ENCODE results near the gene FBXL15. TPM values are rescaled to one million over a fixed set of nuclear protein-coding genes. Genes with fewer than 3 reads are reported as not detected.

FBXL15 gene
- total and polyA plus RNA-seq, 2 donors (not counting 1 experiment from before 2014, with no cell fraction given) = 15.5 to 20.7 TPM

- no peak overlapping the region for H3K4me3 ChIP-seq (ENCODE audit: control extremely low read depth in 1 of 5, extremely low read depth in 1 of 5, insufficient read depth in 1 of 5, low read depth in 2 of 5, low read length in 4 of 5)
- Mint-ChIP-seq H3K27me3 (no peaks in the 10 kb centered on the region), H3K4me3 (no peak overlapping the region), H3K4me1 (no peaks in the 10 kb centered on the region), H3K9me3 (ENCODE audit: insufficient read depth) (no peaks in the 10 kb centered on the region), H3K27ac (no peak overlapping the region)
- intact Hi-C loops (cut with micrococcal nuclease) = no loop called here
- no peaks in the 10 kb centered on the region for H3K4me1 ChIP-seq (ENCODE audit: control insufficient read depth in 2 of 2, insufficient read depth in 2 of 2, low read length in 2 of 2)
- ChIA-PET CTCF (interaction anchor here (1.0 to 1.5 kb wide), 2 partner anchors 9 to 370 kb away, joined by 3 to 4 read pairs; no protein-coding TSS in a partner anchor), POLR2A (no interaction called here)
- no peaks in the 10 kb centered on the region for H3K79me2 ChIP-seq (ENCODE audit: control insufficient read depth, insufficient read depth, low read length)
- no peak overlapping the region for H2AFZ ChIP-seq (ENCODE audit: insufficient read depth, low read depth, low read length, poor library complexity, severe bottlenecking)
- H4K20me1 ChIP-seq (ENCODE audit: control insufficient read depth, insufficient read depth, low read length, poor library complexity, severe bottlenecking) = no peaks in the 10 kb centered on the region
- no peak for ATAC-seq (ENCODE audit: low read depth)
- no peak overlapping the region for H3K9ac ChIP-seq (ENCODE audit: low read length)
- DNase-seq = no peak
- TF ChIP-seq CTCF (IDR thresholded peaks at IDR 0.05) (no peak), EZH2 (IDR thresholded peaks at IDR 0.05; ENCODE audit: borderline replicate concordance, insufficient read depth, low read depth, low read length, poor library complexity, severe bottlenecking) (no peak)
- 98% methylated on average over 34 of the region's 36 CpGs for WGBS (ENCODE audit: insufficient coverage)
- H3K27ac ChIP-seq (ENCODE audit: low read length in 2 of 2) = no peak overlapping the region
- H3K36me3 ChIP-seq (replicated peaks in 1 of 2; ENCODE audit: control extremely low read depth in 1 of 2, control insufficient read depth in 1 of 2, extremely low read depth in 1 of 2, insufficient read depth in 2 of 2, low read length in 1 of 2) = no peaks in the 10 kb centered on the region
- no peaks in the 10 kb centered on the region for H3K27me3 ChIP-seq (replicated peaks in 1 of 4; ENCODE audit: control extremely low read depth in 1 of 4, control insufficient read depth in 3 of 4, insufficient read depth in 4 of 4, low read length in 3 of 4)
- no peak overlapping the region for H3K4me2 ChIP-seq (replicated peaks; ENCODE audit: low read depth, low read length, poor library complexity, severe bottlenecking)
- no peaks in the 10 kb centered on the region for H3K9me3 ChIP-seq (ENCODE audit: control extremely low read depth in 1 of 3, control insufficient read depth in 2 of 3, insufficient read depth in 1 of 3, low read length in 2 of 3)
Measured at GRCh38 chr10:102470579-102471546, 50.2 kb downstream of the FBXL15 start.

Small RNA genes lying within 50 kb of the gene (small RNA-seq; reads per million reads assigned to genes)
- 8.5 reads per million, percentile 81 among the genes with 10 or more reads in this experiment for gene MIR146B (ENCODE audit: insufficient read length, low read depth, low replicate concordance)

Other genes with a start within 250 kb of the FBXL15 start
- not detected in 2 replicates for gene ELOVL3, start 194.5 kb upstream of the FBXL15 start, total RNA-seq
- gene ELOVL3, start 194.5 kb upstream of the FBXL15 start, polyA plus RNA-seq = not detected in 2 replicates
- not detected in 2 replicates for gene PITX3, start 179.3 kb upstream of the FBXL15 start, total RNA-seq
- gene PITX3, start 179.3 kb upstream of the FBXL15 start, polyA plus RNA-seq = not detected in 2 replicates
- gene GBF1, start 175.3 kb upstream of the FBXL15 start, total RNA-seq = 39.3 and 41.2 TPM in 2 replicates
- gene GBF1, start 175.3 kb upstream of the FBXL15 start, polyA plus RNA-seq = 20.8 and 21.7 TPM in 2 replicates
- 377 and 398 TPM in 2 replicates for gene NFKB2, start 25.1 kb upstream of the FBXL15 start, total RNA-seq
- 255 and 326 TPM in 2 replicates for gene NFKB2, start 25.1 kb upstream of the FBXL15 start, polyA plus RNA-seq
- 0.81 and 1.6 TPM in 2 replicates for gene PSD, start 2.1 kb upstream of the FBXL15 start, total RNA-seq
- gene PSD, start 2.1 kb upstream of the FBXL15 start, polyA plus RNA-seq = 0.40 and 0.52 TPM in 2 replicates
- 35.6 and 37.0 TPM in 2 replicates for gene CUEDC2, start 11.7 kb downstream of the FBXL15 start, total RNA-seq
- 49.4 and 57.4 TPM in 2 replicates for gene CUEDC2, start 11.7 kb downstream of the FBXL15 start, polyA plus RNA-seq
- 0.32 and 0.83 TPM in 2 replicates for gene C10orf95, start 30.7 kb downstream of the FBXL15 start, total RNA-seq
- gene C10orf95, start 30.7 kb downstream of the FBXL15 start, polyA plus RNA-seq = 0.36 and 0.63 TPM in 2 replicates
- gene ACTR1A, start 81.9 kb downstream of the FBXL15 start, total RNA-seq = 48.8 and 58.3 TPM in 2 replicates
- 38.3 and 40.9 TPM in 2 replicates for gene ACTR1A, start 81.9 kb downstream of the FBXL15 start, polyA plus RNA-seq
- 13.3 and 16.7 TPM in 2 replicates for gene SUFU, start 83.1 kb downstream of the FBXL15 start, total RNA-seq
- gene SUFU, start 83.1 kb downstream of the FBXL15 start, polyA plus RNA-seq = 4.8 and 5.2 TPM in 2 replicates
- gene TRIM8, start 223.6 kb downstream of the FBXL15 start, total RNA-seq = 74.4 and 85.7 TPM in 2 replicates
- gene TRIM8, start 223.6 kb downstream of the FBXL15 start, polyA plus RNA-seq = 40.2 and 44.9 TPM in 2 replicates

Measured in B cell (primary cell).